Hematopoietic multipotent progenitor cell treated with erythropoietin and hydrocortisone succinate and interleukin-3 and kit ligand, for 15 days (in vitro differentiated cells): ENCODE results near the gene TMEM171.

Experiments
- DNase-seq: peaks from one replicate; pipeline ENCODE4 v3.0.0-alpha.2; 2015; ENCODE audit warnings: low spot score

Gene TMEM171

DNA sequence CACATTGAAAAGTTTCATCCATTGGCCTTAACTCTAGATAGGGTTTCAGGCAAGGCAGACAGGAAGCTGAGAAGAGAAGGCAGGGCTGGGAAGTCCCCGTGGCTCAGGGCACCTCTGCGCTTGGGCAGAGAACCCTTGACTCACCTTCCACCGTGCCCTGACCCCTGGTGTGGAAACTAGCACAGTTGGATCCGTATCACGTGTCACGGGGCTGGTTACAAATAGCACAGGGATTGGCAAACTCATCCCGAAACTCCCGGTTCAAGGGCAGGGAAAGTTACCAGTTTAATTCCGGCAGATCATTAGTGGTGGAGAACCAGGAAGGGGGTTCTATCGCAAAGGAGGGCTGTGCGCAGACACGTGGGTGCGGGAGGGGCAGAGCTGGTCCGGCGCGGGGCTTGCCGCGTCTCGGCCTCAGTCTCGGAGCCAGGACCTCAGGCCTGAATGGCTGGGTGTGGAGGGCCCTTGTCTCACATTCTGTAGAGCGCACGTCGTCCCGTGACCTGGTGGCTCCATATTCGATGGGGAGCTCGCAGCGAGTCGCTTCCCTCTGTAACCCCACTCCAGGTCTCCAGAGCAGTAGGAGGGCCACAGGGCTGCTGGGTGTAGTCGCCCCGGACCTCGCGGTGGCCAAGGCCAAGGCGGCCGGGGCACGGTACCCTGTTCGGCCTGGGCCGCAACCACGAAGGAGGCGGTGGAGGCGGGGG is 771 bp upstream of the TMEM171 start:
- DNase-seq: no peak

DNA sequence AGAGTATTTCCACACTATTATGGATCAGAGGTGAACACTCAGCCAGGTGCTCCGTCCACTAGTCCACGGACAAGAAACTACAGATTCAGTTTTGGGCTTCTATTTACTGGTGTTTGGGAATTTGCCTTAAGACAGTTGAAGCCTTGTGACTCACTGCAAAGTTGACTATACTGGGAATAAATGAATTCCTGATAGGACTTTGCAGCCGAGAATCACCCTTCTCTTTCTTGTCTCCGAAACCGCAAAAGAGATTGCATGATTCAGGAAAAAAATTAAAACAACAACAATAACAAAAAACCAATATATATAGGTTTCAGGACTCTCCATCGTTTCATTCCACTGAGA is 716 bp downstream of the TMEM171 start:
- no peak for DNase-seq

- DNase-seq: no peak
These were observed 2.8 kb downstream of the TMEM171 start for GRCh38 chr5:73122875-73123810.

DNA sequence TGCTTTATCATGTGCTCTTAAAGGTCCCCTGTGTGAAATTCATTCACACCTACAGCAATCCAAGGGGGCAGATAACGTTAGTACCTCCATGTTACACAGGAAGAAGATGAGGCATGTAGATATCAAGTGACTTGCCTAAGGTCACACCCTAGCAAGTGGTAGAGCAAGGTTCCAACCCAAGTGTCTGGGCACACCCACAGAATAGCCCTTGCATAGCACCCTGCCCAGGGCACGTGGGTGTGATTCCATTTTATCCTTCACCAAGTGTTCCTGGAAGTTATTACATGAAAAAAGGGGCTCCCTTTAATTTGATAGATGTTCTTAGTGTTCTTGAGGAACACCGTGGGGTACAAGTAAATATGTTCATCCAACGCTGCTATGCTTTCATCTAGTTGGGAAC is 4.9 kb downstream of the TMEM171 start:
- no peak for DNase-seq

GRCh38 chr5:73126381-73126780 is 6.0 kb downstream of the TMEM171 start:
- DNase-seq: no peak

- DNase-seq: no peak
These were observed 6.6 kb downstream of the TMEM171 start for GRCh38 chr5:73126957-73127356.

GRCh38 chr5:73129143-73129542 is 8.8 kb downstream of the TMEM171 start:
- no peak for DNase-seq

GRCh38 chr5:73130811-73131210 is 10.4 kb downstream of the TMEM171 start:
- no peak for DNase-seq

DNA sequence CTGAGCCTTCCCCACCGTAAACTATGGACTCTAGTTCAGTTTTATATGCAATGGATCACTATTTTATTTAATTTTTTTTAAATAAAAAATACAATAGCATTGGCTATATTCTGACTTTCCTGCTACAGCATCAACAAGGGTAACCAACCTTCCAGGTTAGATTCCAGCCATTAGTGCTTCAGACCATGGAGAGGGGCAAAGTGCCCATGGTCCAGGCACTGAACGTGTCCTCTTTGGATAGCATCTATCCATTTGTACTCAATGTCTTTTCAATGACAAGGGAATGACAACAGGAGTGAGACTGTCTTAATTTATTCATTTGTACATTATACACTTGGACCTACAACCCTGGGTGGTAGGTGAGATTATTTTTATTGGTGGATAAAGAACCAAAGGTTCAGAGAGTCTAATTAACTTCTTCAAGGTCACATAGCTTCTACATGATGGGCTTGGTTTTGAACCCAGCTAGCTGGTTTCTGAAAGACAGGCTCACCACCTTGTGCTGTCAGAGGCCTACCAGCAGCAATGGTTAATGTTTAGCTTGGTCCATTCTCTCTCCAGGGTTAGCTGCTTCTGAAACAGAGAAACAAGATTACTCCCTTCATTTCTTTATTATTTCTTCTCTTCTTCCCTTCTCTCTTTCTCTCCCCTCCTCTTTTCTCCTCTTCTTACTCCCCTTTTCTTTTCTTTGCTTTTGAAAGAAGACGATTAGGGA is 11.5 kb downstream of the TMEM171 start:
- no peak for DNase-seq

- DNase-seq: no peak
These were observed 12.4 kb downstream of the TMEM171 start for GRCh38 chr5:73132759-73133158.

- DNase-seq: no peak
These were observed 14.6 kb downstream of the TMEM171 start for GRCh38 chr5:73135021-73135420.

- no peak for DNase-seq
These were observed 15.2 kb downstream of the TMEM171 start for GRCh38 chr5:73135429-73136054.

DNA sequence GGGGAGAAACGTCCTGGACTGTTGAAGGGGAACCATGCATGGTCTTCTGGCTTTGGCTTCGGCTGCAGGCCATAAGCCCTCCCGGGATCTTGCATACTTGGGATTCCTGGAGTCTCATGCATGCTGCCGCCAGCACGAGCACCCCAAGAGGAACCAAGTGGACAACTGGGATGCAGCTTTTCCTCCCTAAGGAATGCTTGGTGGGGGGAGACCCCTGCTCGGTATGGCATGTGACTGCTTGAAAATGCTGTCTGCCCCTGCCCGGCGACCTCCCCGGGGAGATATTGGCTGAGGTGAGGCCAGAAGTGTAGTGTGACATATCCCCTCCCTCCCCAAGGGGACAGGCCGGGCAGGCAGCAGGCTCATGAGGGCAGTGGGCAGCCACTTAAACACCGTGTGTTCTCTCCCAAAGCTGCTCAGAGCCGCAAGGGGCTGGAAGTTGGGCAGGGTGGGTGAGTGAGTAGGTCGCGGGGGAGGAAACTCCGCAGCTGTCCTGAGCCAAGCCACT is 15.7 kb downstream of the TMEM171 start:
- DNase-seq: no peak

DNA sequence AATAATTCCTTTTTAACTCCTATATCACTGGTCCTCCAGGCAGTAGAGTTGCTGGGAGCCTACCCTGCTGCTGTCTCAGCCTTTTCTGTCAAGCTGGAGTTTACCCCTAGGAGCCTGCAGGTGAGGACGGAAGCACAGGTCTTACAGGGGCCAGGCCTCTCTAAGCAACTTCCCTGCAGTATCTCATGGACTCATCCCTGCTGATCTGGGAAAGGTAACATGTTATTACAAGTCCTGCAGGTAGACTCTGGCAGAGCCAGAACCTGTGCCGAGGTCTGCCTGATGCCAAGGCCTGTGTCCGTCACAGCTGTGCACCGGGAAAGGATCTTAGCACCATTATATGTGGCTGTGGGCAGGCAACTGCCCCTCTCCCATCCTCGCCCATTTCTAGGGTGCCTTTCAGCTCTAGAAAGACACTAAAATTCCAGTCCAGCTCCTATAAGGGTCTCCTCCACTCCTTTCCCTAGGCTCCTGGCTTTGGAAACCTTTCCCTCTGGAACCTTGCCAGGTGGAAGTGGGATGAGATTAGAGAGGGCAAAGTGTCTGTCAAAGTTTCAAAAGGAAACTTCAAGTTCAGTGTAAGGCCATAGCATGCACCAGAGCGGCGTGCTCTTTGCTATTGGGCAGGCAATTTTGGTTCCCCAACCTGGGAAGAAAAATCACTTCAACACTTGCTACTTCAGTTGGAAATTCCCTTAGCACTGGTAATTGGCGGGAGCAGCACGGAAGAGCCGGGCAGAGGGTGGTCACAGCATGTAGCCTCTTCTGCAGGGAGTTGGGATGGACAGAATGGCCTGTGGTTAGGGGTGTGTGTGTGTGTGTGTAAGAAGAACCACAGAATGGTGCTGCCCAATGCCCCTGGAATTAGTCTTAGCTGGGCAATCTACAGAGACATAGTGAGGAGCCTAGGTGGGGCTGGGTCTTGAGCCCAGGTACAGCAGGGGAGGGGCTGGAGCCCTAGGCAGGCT is 17.5 kb downstream of the TMEM171 start:
- no peak for DNase-seq

GRCh38 chr5:73139485-73139884 is 19.1 kb downstream of the TMEM171 start:
- no peak for DNase-seq

DNA sequence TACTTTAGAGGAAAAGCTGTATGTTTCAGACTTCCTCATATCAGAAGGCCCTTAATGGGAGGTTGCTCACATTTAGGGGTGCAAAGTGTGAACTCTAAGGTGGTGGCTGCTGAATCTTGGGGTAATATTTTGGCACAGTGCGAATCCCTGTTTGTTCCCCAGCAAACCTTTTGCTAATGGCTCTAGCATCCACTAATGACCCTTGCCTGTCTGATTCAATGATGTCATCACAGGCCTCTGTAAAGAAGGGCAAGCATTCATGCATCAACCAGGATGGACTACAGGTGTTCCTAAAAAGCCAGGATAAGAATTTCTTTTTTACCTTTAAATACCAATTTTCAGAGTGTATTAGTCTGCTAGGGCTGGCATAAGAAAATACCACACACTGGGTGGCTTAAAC is 20.4 kb downstream of the TMEM171 start:
- DNase-seq: no peak

- no peak for DNase-seq
These were observed 21.7 kb downstream of the TMEM171 start for GRCh38 chr5:73142035-73142434.

GRCh38 chr5:73143716-73144115 is 23.3 kb downstream of the TMEM171 start:
- DNase-seq: no peak

DNA sequence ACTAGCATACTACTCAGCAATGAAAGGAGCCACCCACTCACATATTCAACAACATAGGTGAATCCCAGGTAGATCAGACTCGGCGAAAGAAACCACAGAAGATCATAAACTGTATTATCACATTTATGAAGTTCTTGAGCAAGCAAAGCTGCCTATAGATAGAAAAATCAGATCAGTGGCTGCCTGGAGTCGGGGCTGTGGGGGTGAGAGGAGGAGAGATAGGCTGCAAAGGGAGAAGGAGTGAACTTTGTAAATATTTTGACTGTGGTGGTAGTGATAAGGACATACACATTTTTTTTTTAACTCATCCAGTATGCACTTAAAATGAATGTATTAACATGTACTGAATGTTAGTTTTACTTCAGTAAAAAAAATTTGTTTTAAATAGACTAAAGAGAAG is 29.2 kb downstream of the TMEM171 start:
- DNase-seq: no peak

DNA sequence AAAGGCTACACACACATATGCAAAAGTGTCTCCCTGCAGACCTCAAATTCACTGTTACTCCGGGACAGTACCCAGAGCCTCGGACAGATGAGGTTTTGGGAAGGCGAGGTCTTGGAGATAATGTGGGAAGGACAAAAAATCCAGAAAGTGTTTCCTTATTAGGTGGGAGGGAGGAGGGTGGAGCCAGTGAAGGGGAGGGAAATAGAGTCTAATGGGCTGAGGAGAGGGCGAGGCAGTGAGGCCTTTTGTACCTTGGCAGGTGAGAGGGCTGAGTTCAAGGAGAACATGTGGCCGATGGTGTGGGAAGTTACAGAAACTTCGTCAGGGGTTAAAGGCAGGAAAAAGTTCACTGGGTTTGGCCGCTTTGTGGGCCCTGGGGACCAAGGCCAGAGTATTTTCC is 30.5 kb downstream of the TMEM171 start:
- DNase-seq: no peak
